Measurements from ENCODE around the gene DNAH14. TPM values are rescaled to one million over a fixed set of nuclear protein-coding genes. Genes with fewer than 3 reads are reported as not detected.
A peak's percentile ranks its signal among the peaks of the same experiment; 100 is the strongest.
"Not testable (repeated sequence)": the region's sequence is repeated elsewhere in the genome, so short reads cannot be mapped to it uniquely, and the experiment has no call there.

Gene DNAH14
- total RNA-seq, 3 donors from 2014 or later = 6.1 to 38.6 (median 23.9) TPM

DNA sequence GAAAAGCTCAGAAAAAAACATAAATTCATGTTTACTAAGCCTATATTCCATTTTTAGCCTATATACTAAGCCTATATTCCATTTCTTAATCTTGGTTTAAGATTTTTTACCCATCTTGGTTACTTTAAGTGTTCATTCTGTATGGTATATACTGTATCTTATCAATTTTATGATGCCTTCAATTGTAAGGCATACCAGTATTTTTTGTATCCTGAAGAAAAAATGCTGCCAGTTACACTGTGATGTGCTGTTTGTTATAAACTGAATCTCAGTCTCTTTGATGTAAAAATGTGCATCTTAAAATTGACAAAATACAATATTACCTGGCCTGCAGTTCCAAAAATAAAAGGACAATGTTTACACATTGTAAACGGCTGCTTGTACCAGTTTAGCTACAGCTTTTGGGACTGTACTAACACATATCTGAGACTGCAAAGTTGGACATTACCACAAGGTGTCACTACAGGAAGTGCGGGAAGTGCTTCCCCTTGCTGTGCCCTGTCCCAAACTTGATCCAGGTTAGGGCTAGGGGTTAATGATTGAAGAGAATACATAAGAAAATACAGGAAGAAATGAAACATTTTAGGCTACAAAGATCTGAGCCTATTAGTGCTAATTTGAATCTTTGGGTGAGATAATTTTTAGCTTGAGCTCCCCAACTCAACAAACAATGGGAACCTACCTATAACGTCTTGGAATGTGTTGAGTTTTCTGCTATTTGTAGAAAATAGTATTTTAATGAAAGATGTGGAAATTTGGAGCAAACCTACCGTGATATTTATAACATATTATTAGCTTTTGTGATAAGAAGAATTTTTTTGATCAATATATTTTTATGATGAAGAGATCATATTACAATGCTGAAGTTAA lies 389.5 kb downstream of the DNAH14 start:
- no peak for DNase-seq (ENCODE audit: low spot score in 2 of 2)
- TF ChIP-seq, protein P1, sequence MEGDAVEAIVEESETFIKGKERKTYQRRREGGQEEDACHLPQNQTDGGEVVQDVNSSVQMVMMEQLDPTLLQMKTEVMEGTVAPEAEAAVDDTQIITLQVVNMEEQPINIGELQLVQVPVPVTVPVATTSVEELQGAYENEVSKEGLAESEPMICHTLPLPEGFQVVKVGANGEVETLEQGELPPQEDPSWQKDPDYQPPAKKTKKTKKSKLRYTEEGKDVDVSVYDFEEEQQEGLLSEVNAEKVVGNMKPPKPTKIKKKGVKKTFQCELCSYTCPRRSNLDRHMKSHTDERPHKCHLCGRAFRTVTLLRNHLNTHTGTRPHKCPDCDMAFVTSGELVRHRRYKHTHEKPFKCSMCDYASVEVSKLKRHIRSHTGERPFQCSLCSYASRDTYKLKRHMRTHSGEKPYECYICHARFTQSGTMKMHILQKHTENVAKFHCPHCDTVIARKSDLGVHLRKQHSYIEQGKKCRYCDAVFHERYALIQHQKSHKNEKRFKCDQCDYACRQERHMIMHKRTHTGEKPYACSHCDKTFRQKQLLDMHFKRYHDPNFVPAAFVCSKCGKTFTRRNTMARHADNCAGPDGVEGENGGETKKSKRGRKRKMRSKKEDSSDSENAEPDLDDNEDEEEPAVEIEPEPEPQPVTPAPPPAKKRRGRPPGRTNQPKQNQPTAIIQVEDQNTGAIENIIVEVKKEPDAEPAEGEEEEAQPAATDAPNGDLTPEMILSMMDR (IDR thresholded peaks at IDR 0.05) = peak; percentile 23 to 34 (median 32)
- TF ChIP-seq POLR2A (IDR thresholded peaks at IDR 0.05) (no peak), POLR2AphosphoS5 (IDR thresholded peaks at IDR 0.05) (no peak)
- Histone ChIP-seq H3K36me3 (no peaks in the 10 kb centered on the region), H3K27ac (no peak overlapping the region), H3K4me1 (no peaks in the 10 kb centered on the region), H3K4me3 (no peak overlapping the region), H3K9me3 (no peaks in the 10 kb centered on the region), H3K27me3 (no peaks in the 10 kb centered on the region)
- intact Hi-C loops (cut with DNase I; ENCODE audit: low total_unique reads) = loop anchor here (10.0 kb wide), 1 partner anchor 1926 kb away; no protein-coding TSS in a partner anchor

GRCh38 chr1:225319871-225320270 lies 390.4 kb downstream of the DNAH14 start:
- Histone ChIP-seq H3K36me3 (no peaks in the 10 kb centered on the region), H3K27ac (no peak overlapping the region), H3K27me3 (no peaks in the 10 kb centered on the region), H3K4me1 (no peaks in the 10 kb centered on the region), H3K9me3 (no peaks in the 10 kb centered on the region), H3K4me3 (no peak overlapping the region)
- TF ChIP-seq POLR2A (IDR thresholded peaks at IDR 0.05) = no peak
- TF ChIP-seq, protein P1 (IDR thresholded peaks at IDR 0.05) = no peak
- DNase-seq (ENCODE audit: low spot score in 2 of 2) = no peak
- intact Hi-C loops (cut with DNase I; ENCODE audit: low total_unique reads) = loop anchor here (10.0 kb wide), 1 partner anchor 1925 kb away; no protein-coding TSS in a partner anchor

- TF ChIP-seq, protein P1 (IDR thresholded peaks at IDR 0.05) = no peak
- TF ChIP-seq POLR2AphosphoS5 (IDR thresholded peaks at IDR 0.05) (no peak), POLR2A (IDR thresholded peaks at IDR 0.05) (no peak)
- Histone ChIP-seq H3K4me1 (no peaks in the 10 kb centered on the region), H3K27ac (no peak overlapping the region), H3K36me3 (no peaks in the 10 kb centered on the region), H3K27me3 (no peaks in the 10 kb centered on the region), H3K4me3 (no peak overlapping the region), H3K9me3 (no peaks in the 10 kb centered on the region)
- no peak for DNase-seq (ENCODE audit: low spot score in 2 of 2)
- intact Hi-C loops (cut with DNase I; ENCODE audit: low total_unique reads) = no loop called here
These were observed 392.3 kb downstream of the DNAH14 start for GRCh38 chr1:225321784-225322183.

DNA sequence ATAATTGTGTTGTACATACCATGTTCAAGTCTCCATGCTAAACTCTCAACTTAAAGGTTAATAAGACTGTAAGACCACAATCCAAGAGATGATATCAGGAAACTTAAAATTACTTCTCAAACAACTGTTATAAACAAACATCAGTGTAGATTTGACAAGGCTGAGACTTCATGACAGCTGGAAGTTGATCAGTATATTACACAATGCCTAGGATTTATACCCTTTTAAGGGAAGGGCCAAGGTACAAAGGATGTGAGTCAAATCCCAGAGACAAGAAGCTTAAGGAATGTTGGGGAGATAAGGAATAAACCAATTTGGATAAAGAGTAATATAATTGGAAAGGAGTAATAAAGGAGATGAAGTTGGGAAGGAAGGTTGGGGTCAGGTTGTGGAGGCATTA lies 399.6 kb downstream of the DNAH14 start:
- TF ChIP-seq POLR2A (IDR thresholded peaks at IDR 0.05) = no peak
- no peak for TF ChIP-seq POLR2AphosphoS5 (IDR thresholded peaks at IDR 0.05)
- TF ChIP-seq, protein P1 (IDR thresholded peaks at IDR 0.05) = no peak
- Histone ChIP-seq H3K27ac (no peak overlapping the region), H3K36me3 (no peaks in the 10 kb centered on the region), H3K9me3 (no peaks in the 10 kb centered on the region), H3K27me3 (no peaks in the 10 kb centered on the region), H3K4me3 (no peak overlapping the region), H3K4me1 (no peaks in the 10 kb centered on the region)
- DNase-seq (ENCODE audit: low spot score in 2 of 2) = no peak
- intact Hi-C loops (cut with DNase I; ENCODE audit: low total_unique reads) = no loop called here

DNA sequence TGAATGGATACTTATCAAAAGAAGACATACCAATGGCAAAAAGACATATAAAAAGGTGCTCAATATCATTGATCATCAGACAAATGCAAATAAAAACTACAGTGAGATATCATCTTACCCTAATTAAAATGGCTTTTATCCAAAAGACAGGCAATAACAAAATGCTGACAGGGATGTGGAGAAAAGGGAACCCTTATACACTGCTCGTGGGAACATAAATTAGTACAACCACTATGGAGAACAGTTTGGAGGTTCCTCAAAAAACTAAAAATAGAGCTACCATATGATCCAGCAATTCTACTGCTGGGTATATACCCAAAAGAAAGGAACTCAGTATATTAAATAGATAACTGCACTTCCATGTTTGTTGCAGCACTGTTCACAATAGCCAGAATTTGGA lies 400.5 kb downstream of the DNAH14 start:
- H3K36me3 ChIP-seq; DNase-seq (ENCODE audit: low spot score in 2 of 2); H3K27ac ChIP-seq; H3K9me3 ChIP-seq; intact Hi-C loops (cut with DNase I; ENCODE audit: low total_unique reads); H3K4me3 ChIP-seq; H3K27me3 ChIP-seq; H3K4me1 ChIP-seq: not testable (repeated sequence)

Data from breast epithelium (tissue), 4 donors.